Mesenchymal stem cell (in vitro differentiated cells and primary cell): ENCODE results near the gene MSMP.

ENCODE experiments used
- DNase-seq: peaks from one replicate; pipeline ENCODE4 v3.0.0-alpha.2; 2013
- H2AFZ ChIP-seq: one replicate; pipeline ENCODE4 v1.6.1; 2013; ENCODE audit warnings: low read depth, mild to moderate bottlenecking, control low read depth, inconsistent platforms, low read length, moderate library complexity
- H2AK5ac ChIP-seq: 2 replicates; pipeline ENCODE4 v1.6.1; 2013; ENCODE audit warnings: low read length, moderate library complexity, mild to moderate bottlenecking, inconsistent platforms; ENCODE audit not compliant: severe bottlenecking
- H2BK120ac ChIP-seq: one replicate; pipeline ENCODE4 v1.6.1; 2013; ENCODE audit warnings: low read depth, mild to moderate bottlenecking, inconsistent platforms, low read length, moderate library complexity
- H2BK12ac ChIP-seq, 2 experiments: one replicate each; pipeline ENCODE4 v1.6.1; 2013; ENCODE audit warnings: inconsistent platforms in 2 of 2, low read length in 2 of 2, mild to moderate bottlenecking in 2 of 2, moderate library complexity in 2 of 2, control low read depth in 1 of 2
- H2BK15ac ChIP-seq: one replicate; pipeline ENCODE4 v1.6.1; 2013; ENCODE audit warnings: mild to moderate bottlenecking, low read depth, inconsistent platforms; ENCODE audit not compliant: poor library complexity, severe bottlenecking
- H2BK5ac ChIP-seq: 2 replicates; pipeline ENCODE4 v1.6.1; 2013; ENCODE audit warnings: low read depth, mild to moderate bottlenecking, low read length, control low read depth, inconsistent platforms; ENCODE audit not compliant: poor library complexity, severe bottlenecking
- H3K14ac ChIP-seq, 2 experiments: one replicate each; pipeline ENCODE4 v1.6.1; 2013; ENCODE audit warnings: inconsistent platforms in 2 of 2, low read length in 2 of 2, control low read depth in 1 of 2, mild to moderate bottlenecking in 1 of 2, moderate library complexity in 1 of 2
- H3K18ac ChIP-seq, 2 experiments: one replicate each; pipeline ENCODE4 v1.6.1; 2013; ENCODE audit warnings: inconsistent platforms in 2 of 2, low read length in 2 of 2, control low read depth in 1 of 2, low read depth in 1 of 2, mild to moderate bottlenecking in 1 of 2
- H3K23ac ChIP-seq, 2 experiments: one replicate each; pipeline ENCODE4 v1.6.1; 2013; ENCODE audit warnings: inconsistent platforms in 2 of 2, low read length in 2 of 2, mild to moderate bottlenecking in 2 of 2, moderate library complexity in 2 of 2, control low read depth in 1 of 2
- H3K27ac ChIP-seq: 2 replicates; pipeline ENCODE4 v1.5.1; 2013; ENCODE audit warnings: mild to moderate bottlenecking, moderate library complexity, low read length, control low read depth, inconsistent platforms; ENCODE audit not compliant: poor library complexity, severe bottlenecking
- H3K27me3 ChIP-seq, 2 experiments: 2 replicates each; pipeline versions ENCODE4 v1.6.1 to v1.7.0; 2013; ENCODE audit warnings: low read length in 2 of 2, mild to moderate bottlenecking in 2 of 2, moderate library complexity in 2 of 2, control low read depth in 1 of 2, inconsistent platforms in 1 of 2; ENCODE audit not compliant: control insufficient read depth in 1 of 2, insufficient read depth in 1 of 2
- H3K36me3 ChIP-seq, 2 experiments: 2 replicates each; pipeline versions ENCODE4 v1.6.1 to v1.7.0; 2013; ENCODE audit warnings: low read length in 2 of 2, control low read depth in 1 of 2, inconsistent platforms in 1 of 2, low read depth in 1 of 2, mild to moderate bottlenecking in 1 of 2; ENCODE audit not compliant: insufficient read depth in 2 of 2, control insufficient read depth in 1 of 2
- H3K4ac ChIP-seq, 2 experiments: one replicate each; pipeline ENCODE4 v1.6.1; 2013; ENCODE audit warnings: inconsistent platforms in 2 of 2, low read length in 2 of 2, mild to moderate bottlenecking in 2 of 2, moderate library complexity in 2 of 2, control low read depth in 1 of 2, low read depth in 1 of 2
- H3K4me1 ChIP-seq: 2 replicates; pipeline ENCODE4 v1.6.1; 2013; ENCODE audit warnings: low read depth, low read length, control low read depth; ENCODE audit not compliant: control insufficient read depth, insufficient read depth
- H3K4me2 ChIP-seq: 2 replicates; pipeline ENCODE4 v1.6.1; 2013; ENCODE audit warnings: low read length, mild to moderate bottlenecking, inconsistent platforms; ENCODE audit not compliant: poor library complexity, severe bottlenecking
- H3K4me3 ChIP-seq, 2 experiments: 2 replicates each; pipeline versions ENCODE4 v1.5.1 to v1.7.0; 2013; ENCODE audit warnings: low read length in 2 of 2, mild to moderate bottlenecking in 2 of 2, control low read depth in 1 of 2, low read depth in 1 of 2; ENCODE audit not compliant: insufficient read depth in 1 of 2
- H3K79me1 ChIP-seq: replicated peaks from 2 replicates; pipeline ENCODE4 v1.6.1; 2013; ENCODE audit warnings: mild to moderate bottlenecking, control low read depth, low read length, inconsistent platforms; ENCODE audit not compliant: poor library complexity, severe bottlenecking
- H3K9ac ChIP-seq: 2 replicates; pipeline ENCODE4 v1.7.0; 2013; ENCODE audit warnings: mild to moderate bottlenecking, low read length, moderate library complexity
- H3K9me3 ChIP-seq: 2 replicates; pipeline ENCODE4 v1.7.0; 2013; ENCODE audit warnings: mild to moderate bottlenecking, low read length; ENCODE audit not compliant: control insufficient read depth
- H4K8ac ChIP-seq: one replicate; pipeline ENCODE4 v1.6.1; 2013; ENCODE audit warnings: inconsistent platforms, mild to moderate bottlenecking, low read length, moderate library complexity
- H4K91ac ChIP-seq: one replicate; pipeline ENCODE4 v1.6.1; 2013; ENCODE audit warnings: mild to moderate bottlenecking, low read length, inconsistent platforms
- WGBS: methylation state at CpG from one replicate; pipeline ENCODE4 v1.1.7; 2013; ENCODE audit warnings: mixed read lengths; 5-methylcytosine and 5-hydroxymethylcytosine counted together

The MSMP gene

GRCh38 chr9:35766997-35767396 is 12.9 kb upstream of the MSMP start:
- Histone ChIP-seq H2AFZ (no peak overlapping the region), H2BK15ac (no peak overlapping the region), H3K27ac (no peak overlapping the region), H2BK120ac (no peak overlapping the region), H3K4ac (no peak overlapping the region), H4K8ac (no peak overlapping the region), H2BK12ac (no peak overlapping the region), H4K91ac (no peak overlapping the region), H3K9ac (no peak overlapping the region), H2AK5ac (no peak overlapping the region), H3K79me1 (peaks cover 15% of the 10 kb centered on the region), H3K4me3 (no peak overlapping the region), H3K18ac (no peak overlapping the region), H2BK5ac (no peak overlapping the region), H3K23ac (no peak overlapping the region), H3K36me3 (peaks cover 0 to 3% of the 10 kb centered on the region in 2 experiments), H3K4me2 (no peak overlapping the region), H3K4me1 (no peaks in the 10 kb centered on the region), H3K27me3 (no peaks in the 10 kb centered on the region), H3K14ac (no peak overlapping the region), H3K9me3 (no peaks in the 10 kb centered on the region)
- DNase-seq: no peak
- 100% methylated on average over 1 of the region's 2 CpGs for WGBS

GRCh38 chr9:35763803-35764202 is 9.7 kb upstream of the MSMP start:
- H3K4me3 ChIP-seq: no peak overlapping the region
- H3K27ac ChIP-seq: no peak overlapping the region
- no peak overlapping the region for H4K91ac ChIP-seq
- H3K23ac ChIP-seq: no peak overlapping the region
- no peak overlapping the region for H3K4ac ChIP-seq
- H4K8ac ChIP-seq: no peak overlapping the region
- H3K9ac ChIP-seq: no peak overlapping the region
- H2BK120ac ChIP-seq: no peak overlapping the region
- H3K27me3 ChIP-seq: no peaks in the 10 kb centered on the region
- no peak overlapping the region for H2BK5ac ChIP-seq
- H2AFZ ChIP-seq: no peak overlapping the region
- H3K79me1 ChIP-seq: peaks cover 15% of the 10 kb centered on the region
- H3K9me3 ChIP-seq: no peaks in the 10 kb centered on the region
- peaks cover 0 to under 1% of the 10 kb centered on the region in 2 experiments for H3K36me3 ChIP-seq
- no peak overlapping the region for H2AK5ac ChIP-seq
- no peak overlapping the region for H3K14ac ChIP-seq
- no peak overlapping the region for H2BK15ac ChIP-seq
- H2BK12ac ChIP-seq: no peak overlapping the region
- no peak for DNase-seq
- peaks cover 4% of the 10 kb centered on the region for H3K4me1 ChIP-seq
- no peak overlapping the region for H3K4me2 ChIP-seq
- WGBS: 92% methylated on average over 1 of the region's 1 CpG
- H3K18ac ChIP-seq: no peak overlapping the region

- Histone ChIP-seq H4K91ac (no peak overlapping the region), H3K4ac (no peak overlapping the region), H2BK120ac (no peak overlapping the region), H2BK15ac (no peak overlapping the region), H2AFZ (no peak overlapping the region), H2AK5ac (no peak overlapping the region), H3K79me1 (peaks cover 9% of the 10 kb centered on the region), H3K18ac (no peak overlapping the region), H2BK12ac (no peak overlapping the region), H3K9me3 (no peaks in the 10 kb centered on the region), H3K27ac (no peak overlapping the region), H3K23ac (no peak overlapping the region), H4K8ac (no peak overlapping the region), H3K9ac (no peak overlapping the region), H3K4me1 (peaks cover 4% of the 10 kb centered on the region), H2BK5ac (no peak overlapping the region), H3K14ac (no peak overlapping the region), H3K36me3 (no peaks in the 10 kb centered on the region), H3K4me3 (no peak overlapping the region), H3K4me2 (no peak overlapping the region), H3K27me3 (no peaks in the 10 kb centered on the region)
- DNase-seq: no peak
- 100% methylated on average over 1 of the region's 2 CpGs for WGBS
Observed at GRCh38 chr9:35763181-35763580, 9.1 kb upstream of the MSMP start.

GRCh38 chr9:35760651-35761050 is 6.6 kb upstream of the MSMP start:
- DNase-seq: no peak
- Histone ChIP-seq H3K14ac (no peak overlapping the region), H3K4ac (no peak overlapping the region), H2AK5ac (no peak overlapping the region), H3K27ac (peak overlapping the region; percentile 56), H2BK120ac (no peak overlapping the region), H3K27me3 (no peaks in the 10 kb centered on the region), H3K4me3 (no peak overlapping the region), H3K9me3 (no peaks in the 10 kb centered on the region), H2BK12ac (no peak overlapping the region), H3K79me1 (peaks cover 13% of the 10 kb centered on the region), H2AFZ (no peak overlapping the region), H2BK5ac (no peak overlapping the region), H3K4me1 (peaks cover 12% of the 10 kb centered on the region), H2BK15ac (no peak overlapping the region), H3K4me2 (no peak overlapping the region), H3K18ac (no peak overlapping the region), H4K91ac (no peak overlapping the region), H3K9ac (no peak overlapping the region), H3K23ac (no peak overlapping the region), H4K8ac (no peak overlapping the region), H3K36me3 (peaks cover 0 to under 1% of the 10 kb centered on the region in 2 experiments)
- WGBS: 96% methylated on average over 2 of the region's 2 CpGs
